HG02763 (cell line): ENCODE data around the gene TNFAIP8.

Experiments used
- ATAC-seq: cut with Tn5 transposase; IDR thresholded peaks from one replicate; pipeline ENCODE4 v1.9.1; 2021; ENCODE audit warnings: mild to moderate bottlenecking, moderate library complexity; ENCODE audit not compliant: unreplicated experiment

Gene TNFAIP8

DNA sequence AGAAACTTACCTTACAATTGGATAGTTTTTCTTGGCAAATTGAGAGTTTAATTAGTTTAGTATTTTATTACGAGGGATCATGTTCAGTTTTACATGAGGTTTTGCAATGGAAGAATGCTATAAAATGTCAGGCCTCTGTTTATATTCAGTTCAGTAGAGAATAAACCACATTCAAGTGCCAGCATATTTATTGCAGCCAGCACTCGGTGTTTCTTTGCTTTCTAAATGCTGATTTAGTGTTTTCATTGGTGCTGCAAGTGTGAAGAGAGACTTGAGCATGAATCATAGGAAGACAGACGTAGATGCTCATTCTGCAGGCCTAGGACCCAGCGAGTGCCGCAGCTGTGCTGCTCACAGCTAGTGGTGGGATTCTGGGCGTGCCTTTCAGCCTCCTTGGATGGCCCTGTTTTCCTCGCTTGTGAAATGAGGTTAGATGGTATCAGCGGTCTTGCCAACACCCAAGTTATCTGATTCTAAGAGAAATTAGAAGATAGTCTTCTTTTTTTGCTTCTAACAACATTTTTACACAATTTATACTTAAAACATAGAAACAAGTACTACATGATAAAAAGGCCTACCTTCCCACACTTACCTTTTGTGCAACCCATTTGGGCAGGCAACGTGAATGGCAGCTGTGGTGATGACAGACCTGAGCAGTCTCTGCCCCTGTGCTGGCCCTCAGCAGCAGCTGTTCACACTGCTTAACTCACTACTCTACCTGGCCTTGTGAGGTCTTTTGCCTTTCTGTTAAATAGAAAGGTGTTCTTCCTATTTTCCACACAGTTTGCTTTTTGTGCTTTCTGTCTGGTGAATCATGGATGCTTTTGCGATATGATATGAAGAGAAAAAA, 26.8 kb upstream of the TNFAIP8 start:
- ATAC-seq = no peak

DNA sequence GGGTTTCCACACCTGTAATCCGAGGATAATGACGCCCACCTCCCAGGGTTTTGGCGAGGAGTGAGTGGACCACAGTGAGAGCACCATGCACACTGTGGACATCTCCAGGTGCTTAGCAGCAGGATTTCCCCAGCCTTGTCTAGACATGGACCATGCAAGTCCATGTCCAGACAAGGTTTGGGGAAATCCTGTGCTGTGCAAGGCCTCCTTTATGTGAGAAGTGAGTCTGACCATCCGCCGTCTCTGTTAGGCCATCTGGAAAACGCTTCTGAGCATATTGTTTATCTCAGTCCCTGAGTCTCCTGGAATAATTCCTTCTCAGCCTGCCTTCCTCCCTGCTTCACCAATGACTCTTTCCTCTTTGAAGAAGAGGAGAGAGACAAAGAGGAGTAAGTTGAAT, 26.2 kb upstream of the TNFAIP8 start:
- ATAC-seq = no peak

DNA sequence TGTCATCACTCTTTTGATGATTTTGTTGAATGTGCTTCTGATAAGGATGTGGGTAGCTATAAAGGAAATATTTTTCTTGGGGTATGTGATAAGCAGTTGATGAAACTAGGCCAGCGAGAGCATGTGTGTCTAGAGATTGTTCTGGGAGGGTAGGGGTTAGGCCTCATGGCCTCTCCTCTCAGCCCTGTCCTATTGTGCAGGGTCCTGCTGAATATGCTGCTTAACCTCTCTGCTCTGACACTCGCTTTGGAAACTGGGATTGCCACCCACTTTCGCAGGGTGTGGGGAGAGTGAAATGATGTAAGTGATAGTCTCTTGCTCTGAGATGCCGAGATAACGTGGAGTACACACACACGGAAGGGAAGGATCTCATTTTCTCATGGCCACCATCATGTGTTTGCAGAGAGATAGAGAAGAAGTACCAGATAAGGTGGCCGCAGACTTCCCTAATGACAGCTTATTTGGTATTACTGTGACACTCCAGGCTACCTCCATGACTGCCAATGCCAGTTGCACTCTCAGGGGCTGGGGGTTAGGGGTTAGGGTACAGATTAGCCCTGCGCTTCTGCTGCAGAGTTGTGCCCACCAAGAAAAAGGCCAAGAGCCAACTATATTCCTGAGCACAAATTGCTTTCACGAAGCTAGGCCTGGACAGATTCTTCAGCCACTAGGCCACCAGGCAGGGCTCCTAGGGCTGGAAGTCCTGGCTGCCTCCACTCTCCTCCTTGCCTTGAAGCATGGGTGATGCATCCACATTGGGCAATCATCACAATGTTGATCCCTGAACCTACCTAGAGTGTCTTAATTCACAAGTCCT, 25.2 kb upstream of the TNFAIP8 start:
- ATAC-seq = no peak

DNA sequence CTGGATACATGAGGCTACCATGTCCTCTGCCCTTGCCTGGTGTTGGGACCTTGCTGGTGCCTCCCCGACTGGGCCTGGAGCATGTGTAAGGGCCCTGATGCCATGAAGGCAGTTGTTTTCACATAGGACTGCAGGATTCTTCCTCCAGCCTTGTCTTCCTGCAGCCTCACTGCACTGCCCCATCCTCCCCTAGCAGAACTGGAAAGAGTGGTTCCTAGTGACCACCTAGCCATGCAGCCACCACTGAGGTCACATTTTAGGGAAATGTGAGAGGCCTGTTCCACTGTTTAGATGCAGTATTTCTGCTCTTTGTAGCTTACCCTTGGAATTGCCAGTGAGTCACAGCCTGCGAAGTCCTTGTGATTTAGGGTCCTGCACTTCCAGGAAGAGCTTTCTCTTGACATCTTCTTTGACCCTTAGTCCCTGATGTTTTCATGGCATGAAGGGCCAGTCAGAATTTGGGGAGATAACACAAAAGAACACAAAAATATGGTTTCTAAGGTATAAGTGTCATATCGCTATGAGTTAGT, 24.2 kb upstream of the TNFAIP8 start:
- ATAC-seq = no peak

DNA sequence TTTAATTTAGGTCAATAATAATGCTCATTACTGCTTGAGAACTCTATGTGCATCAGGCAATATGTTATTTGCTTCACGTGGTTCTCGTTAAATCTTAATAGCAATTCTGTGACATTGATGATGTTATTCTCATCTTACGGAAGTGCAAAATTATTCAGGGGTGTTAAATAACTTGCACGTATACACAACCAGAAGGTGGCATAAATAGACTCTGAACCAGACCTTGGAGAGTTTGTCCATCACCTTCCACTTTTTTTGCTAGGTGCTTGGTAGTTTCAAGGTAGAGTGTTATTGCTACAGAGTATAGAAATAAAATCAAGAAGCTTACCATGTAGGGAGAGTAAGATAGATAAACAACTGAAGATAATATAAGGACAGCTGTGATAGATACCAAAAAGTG, 23.6 kb upstream of the TNFAIP8 start:
- ATAC-seq = no peak

DNA sequence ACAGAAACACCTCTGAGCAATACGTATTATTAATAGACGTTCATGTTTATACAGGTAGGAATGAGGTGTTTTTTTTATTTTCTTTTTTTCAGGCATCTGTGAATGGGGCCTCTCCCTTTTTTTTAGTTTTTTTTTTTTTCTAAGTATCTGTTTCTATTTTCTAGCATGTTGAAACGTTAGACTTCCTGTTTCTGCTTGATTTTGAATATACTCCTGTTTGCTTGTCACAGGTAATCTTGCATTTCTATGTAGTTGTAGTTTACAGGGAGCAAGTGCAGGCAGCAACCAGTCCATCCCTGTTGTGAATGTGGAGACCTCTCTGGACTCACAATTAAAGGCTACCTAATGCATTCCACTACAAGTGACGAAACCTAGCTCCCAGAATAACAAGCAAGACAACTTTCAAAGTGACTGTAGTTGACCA, 22.8 kb upstream of the TNFAIP8 start:
- ATAC-seq = no peak

DNA sequence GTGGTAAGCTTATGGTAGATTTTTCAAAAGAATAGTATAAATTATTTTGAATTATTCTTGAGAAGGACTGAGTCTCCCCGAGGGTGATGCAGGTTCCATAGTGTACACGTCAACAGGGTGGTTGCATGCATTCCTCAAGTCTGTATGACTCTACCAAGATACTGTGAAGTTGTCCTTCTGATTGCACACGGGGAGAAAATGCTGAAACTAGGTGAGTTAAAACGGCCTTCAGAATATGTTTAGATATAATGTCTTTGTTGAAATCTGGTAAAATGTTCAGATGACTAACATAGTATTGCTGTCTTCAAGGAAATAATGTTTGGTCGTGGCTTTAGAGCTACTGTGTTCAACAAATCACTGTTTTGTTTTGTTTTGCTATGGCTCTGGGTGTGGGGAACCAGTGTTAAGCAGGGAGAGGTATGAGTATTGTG, 22.4 kb upstream of the TNFAIP8 start:
- ATAC-seq = no peak

DNA sequence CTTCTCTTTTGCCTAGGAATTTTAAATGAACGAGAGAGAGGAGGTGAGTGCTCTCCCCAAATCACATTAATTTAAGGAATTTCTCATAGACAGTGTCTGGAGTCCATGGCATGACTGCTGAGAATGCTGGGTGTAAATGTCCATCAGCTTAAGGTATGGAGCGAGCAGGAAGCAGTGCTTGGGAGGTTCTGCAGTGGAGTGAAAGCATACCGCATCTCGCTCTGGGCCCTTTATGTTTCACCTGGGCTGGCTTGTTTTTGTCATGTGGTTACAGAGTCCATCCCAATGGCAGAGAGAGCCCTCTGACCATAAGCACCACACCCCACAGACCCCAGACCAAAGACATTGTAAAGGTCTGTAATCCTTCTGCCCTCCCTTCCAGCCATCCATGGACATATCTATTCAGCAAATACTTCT, 20.6 kb upstream of the TNFAIP8 start:
- no peak for ATAC-seq

DNA sequence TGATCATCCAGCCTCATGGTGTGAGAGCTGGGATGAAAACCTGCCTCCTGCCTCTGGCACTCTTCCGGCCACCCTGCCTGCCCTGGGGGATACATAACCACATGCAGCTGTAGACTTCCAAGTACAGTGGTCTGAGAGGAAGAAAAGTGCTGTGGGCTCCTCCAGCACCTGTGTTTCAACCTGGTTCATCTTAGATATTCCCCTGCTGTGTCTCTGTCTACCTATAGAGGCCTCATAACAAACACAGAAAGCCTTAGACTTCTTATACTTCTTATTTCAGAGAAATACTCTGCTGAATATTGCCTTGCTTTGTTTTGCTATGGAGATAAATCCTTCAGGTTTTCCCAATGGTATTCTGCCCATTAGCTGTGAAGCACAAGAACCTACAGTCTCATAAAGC, 19.6 kb upstream of the TNFAIP8 start:
- no peak for ATAC-seq

DNA sequence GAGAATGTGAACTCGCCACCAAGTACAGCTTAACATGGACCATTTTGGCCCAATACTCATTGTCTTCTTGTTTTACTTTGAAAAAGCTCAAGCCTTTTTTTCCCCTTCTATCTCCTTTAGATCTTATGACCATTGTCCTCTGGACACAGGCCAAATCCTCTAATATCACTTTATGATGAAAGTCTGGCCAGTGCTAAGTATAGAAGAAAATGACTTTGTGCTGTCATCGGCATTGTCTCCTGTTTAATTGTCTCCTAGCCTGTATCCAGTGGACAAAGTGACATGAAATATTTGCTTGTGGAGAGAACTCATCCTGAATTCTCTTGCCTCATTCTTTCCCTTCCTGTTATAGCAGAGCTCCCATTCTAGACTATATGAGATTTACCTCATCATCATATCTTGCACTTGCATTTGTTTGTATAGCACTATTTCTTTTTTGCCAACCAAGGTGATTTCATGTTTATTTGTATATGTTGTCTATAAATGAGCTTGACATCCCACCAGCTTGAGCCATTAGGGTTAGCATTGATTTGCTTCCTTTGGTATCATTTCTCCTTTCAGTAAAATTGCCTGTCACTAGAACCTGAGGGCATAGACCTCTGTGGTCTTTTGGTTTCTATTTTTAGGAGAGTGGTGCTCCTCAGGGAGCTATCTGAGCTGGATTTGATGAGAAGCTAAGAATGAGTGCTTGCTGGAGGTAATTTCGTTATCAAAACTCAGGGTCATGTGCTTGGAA, 18.8 kb upstream of the TNFAIP8 start:
- no peak for ATAC-seq

DNA sequence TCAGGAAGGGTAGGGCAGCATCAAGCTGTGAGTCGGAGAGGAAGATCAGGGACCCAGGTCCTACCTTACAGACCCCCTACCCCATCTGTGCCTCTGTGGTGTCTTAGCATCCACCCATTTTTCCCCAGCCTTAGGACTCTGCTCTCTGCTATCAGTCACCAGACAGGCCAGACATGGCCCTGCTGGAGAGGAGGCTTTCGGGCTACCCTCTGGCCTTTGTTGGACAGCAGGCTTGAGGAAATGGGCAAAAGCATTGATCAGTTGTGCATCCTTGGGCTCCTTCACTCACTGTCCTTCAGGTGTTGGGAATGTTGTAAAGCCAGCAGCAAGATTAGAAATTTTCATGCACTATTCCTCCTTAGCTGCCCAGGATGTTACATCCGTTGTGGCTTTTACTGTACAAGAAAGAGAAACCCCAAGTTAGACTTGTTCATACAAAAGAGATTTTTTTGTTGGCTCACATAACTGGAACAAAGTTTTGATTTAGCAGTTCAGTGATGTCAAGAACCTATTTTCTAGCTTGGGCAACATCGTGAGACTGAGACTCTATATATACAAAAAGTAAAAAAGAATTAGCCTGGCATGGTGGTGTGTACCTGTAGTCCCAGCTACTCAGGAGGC, 17.4 kb upstream of the TNFAIP8 start:
- no peak for ATAC-seq

DNA sequence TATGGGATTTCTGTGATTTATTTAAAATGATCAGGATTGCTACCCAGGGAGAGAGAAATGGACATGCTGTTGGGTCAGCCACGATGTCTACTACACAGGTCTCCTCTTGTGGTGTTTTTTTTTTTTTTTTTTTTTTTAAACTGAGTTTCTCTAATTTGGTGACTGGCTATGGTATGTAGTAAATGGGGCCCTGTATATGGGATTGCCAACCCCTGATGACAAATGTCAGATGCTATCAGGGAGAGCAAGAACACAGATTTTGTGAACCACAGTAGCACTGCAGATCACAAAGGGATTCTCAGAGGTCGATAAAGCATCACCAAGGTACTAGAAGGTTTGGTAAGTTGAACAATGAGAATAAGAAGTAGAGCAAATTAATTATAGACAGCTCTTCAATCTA, 16.5 kb upstream of the TNFAIP8 start:
- ATAC-seq = no peak

DNA sequence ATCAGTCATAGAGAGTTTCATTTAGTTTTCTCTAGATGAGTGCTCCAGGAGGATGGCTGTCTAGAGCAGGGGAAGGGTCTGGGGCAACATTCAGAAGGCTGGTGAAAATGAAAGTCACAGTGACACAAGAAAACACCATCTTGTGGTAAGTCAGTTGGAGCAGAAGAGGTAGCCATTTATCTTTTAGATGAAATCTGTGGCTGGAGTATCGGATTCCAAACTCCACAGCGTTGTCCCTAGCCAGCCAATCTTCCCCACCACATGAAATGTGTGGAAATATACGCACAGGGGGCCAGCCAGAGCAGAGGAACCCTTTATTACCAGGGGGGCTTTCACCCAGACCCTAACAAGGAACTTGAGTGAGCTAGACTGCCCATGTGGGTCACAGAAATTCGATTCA, 15.9 kb upstream of the TNFAIP8 start:
- no peak for ATAC-seq

DNA sequence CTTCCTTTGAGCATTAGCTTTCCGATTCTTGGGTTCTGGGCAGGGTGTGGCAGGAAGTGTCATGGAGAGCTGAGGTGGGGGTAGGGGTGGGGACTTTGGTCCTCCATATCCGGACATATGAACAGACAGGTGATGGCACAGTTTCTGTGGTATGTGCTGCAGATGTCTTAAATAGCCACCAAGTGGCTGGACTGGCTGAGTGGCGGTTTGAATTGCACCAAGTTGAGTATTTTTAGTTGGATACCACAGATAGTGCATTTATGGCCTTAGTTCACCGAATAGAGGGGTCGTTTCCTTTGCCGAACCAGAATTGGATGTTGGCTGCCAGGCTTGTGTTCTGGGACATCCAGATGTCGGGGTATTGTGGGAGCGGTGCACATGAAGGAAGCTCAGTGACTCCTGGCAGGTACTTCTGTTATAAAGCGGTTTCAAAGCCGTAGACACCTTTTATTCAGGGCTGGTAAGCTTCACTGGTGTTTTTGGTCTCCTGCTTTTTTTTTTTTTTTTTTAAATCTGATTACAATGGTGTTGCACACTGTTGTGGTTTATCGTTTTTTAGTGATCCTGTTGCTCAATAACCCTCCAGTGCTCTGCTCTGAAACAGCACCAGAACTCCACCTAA, 15.1 kb upstream of the TNFAIP8 start:
- ATAC-seq = peak; percentile 58

DNA sequence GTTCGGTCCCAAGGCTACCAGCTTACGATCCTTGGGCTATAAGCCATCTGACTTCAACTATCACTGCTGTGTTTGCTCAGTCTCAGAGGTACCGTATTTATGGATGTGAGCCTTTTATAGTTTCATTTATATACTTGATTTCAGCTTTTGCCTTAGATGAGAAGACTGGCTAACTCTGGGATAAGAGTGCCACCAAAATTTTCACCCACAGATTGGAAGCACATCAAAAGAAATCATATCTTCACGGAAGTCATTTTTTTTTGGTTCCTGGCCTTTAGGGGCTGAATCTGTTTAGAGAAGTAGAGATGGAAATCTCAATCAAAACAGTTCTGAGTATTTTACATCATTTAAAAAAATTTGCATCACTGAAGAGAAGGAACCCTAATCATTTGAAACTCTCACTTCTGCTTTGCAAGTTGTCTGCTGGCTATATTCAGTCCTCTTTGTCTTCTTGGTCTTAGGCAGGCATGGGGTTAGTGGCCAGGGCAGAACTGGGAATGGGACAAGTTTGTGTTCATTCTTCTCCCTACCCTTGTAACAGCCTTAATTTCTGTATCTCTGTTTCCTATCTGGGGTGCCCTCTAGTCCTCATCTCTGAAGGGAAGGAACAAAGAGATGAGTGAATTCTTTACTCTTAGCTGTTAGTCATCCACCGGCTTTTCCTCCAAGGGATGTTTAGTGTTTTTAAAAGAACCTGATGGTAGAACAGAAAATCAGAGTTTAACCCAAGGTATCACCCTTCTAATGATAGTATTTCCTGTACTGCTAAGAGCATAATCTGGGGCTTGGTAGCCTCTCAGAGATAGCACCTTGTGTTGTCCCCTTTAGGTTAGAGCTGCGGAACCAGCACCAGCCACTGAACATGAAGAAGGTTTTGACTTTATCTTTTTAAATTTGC, 14.1 kb upstream of the TNFAIP8 start:
- peak; percentile 42 for ATAC-seq

DNA sequence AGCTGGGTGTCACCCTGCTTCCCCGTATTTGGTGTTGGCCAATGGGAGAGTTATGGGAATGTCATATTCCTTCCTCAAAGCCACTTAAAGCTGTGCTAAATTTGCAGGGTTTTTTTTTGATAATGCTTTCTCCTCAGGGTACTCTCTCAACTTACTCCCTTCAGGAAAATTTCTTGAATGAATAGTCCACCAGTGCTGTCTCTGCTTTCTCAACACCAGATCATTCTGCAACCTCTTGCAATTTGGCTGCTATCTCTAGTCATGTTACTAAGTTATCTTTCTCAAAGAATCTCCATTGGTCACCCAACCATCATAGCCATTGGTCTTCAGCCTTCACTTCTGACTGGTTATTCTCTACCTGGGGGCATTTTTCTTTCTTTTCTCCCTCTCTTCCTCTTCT, 13.4 kb upstream of the TNFAIP8 start:
- no peak for ATAC-seq

DNA sequence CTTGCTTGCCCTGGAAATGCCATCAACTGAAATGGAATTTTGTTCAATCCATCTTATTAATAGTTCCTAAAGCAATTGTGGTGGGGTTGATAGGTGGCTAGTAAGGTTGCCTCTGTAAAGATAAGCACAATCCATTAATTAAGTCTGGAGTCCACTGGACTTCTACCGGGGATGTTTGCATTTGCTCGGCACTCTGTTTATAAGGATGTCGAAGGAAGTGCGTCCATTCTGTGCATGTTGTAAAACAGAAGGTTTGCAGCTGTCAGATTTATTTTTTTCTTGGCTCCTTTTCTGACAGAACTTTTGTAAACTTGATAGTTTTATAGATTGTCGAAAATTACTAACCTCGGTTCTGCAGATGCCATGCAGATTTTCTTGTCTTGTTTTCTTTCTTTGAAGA, 12.8 kb upstream of the TNFAIP8 start:
- no peak for ATAC-seq

DNA sequence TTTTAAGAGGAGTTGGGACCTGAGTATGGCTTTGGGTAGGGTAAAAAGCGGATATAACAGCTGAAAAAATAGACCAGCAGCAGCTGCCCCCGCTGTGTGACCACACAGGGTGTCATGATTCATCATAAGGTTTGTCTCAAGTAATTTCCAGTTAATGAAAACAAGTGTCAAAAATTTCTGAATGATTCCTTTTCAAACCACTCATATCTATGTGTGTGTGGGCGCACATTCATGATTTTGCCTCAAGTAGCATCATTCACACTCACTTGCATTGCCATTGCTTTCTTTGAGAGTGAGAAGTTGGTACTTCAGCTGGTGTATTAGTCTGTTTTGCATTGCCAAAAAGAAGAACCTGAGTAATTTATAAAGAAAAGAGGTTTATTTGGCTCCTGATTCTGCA, 12.1 kb upstream of the TNFAIP8 start:
- peak; percentile 23 for ATAC-seq

DNA sequence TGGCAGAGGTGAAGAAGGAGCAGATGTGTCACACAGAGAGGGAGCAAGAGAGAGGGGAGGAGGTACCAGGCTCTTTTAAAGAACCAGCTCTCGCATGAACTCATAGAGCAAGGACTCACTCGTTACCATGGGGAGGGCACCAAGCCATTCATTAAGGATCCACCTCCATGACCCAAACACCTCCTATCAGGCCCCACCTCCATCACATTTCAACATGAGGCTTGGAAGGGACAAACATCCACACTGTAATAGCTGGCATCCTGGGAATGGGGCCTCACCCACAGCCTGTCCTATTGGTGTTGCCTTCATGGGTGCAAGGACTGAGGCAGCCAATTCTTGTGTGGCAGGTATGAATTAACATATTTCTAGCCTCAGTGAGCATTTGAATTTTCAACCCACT, 11.6 kb upstream of the TNFAIP8 start:
- no peak for ATAC-seq
